BE2C (cell line): ENCODE measurements around the gene DOK1.

ENCODE experiments used
- DNase-seq: peaks from one replicate; pipeline ENCODE4 v3.0.0-alpha.2; 2020
- H3K27me3 ChIP-seq: fragments of 250-450 bp; sonication (Bioruptor Pico); 2 replicates; pipeline ENCODE4 v1.5.1; 2020; ENCODE audit warnings: mild to moderate bottlenecking
- H3K36me3 ChIP-seq: fragments of 250-450 bp; sonication (Bioruptor Pico); 2 replicates; pipeline ENCODE4 v1.5.1; 2020; ENCODE audit warnings: mild to moderate bottlenecking
- H3K4me1 ChIP-seq: fragments of 250-450 bp; sonication (Bioruptor Pico); 2 replicates; pipeline ENCODE4 v1.5.1; 2020
- H3K4me3 ChIP-seq: 2 replicates; pipeline ENCODE4 v1.5.1; 2011; ENCODE audit warnings: low read depth, low read length
- H3K9me3 ChIP-seq: fragments of 250-450 bp; sonication (Bioruptor Pico); 2 replicates; pipeline ENCODE4 v1.5.1; 2020
- CTCF ChIP-seq: IDR thresholded peaks from 2 replicates; pipeline ENCODE4 v1.5.1; 2012; ENCODE audit warnings: mild to moderate bottlenecking, low read depth, low read length

The DOK1 gene

GRCh38 chr2:74585406-74586185 lies 31.1 kb downstream of the DOK1 start:
- no peak for DNase-seq
- Histone ChIP-seq H3K9me3 (no peaks in the 10 kb centered on the region), H3K4me1 (no peaks in the 10 kb centered on the region), H3K27me3 (no peaks in the 10 kb centered on the region), H3K36me3 (no peaks in the 10 kb centered on the region), H3K4me3 (no peak overlapping the region)
- no peak for TF ChIP-seq CTCF

DNA sequence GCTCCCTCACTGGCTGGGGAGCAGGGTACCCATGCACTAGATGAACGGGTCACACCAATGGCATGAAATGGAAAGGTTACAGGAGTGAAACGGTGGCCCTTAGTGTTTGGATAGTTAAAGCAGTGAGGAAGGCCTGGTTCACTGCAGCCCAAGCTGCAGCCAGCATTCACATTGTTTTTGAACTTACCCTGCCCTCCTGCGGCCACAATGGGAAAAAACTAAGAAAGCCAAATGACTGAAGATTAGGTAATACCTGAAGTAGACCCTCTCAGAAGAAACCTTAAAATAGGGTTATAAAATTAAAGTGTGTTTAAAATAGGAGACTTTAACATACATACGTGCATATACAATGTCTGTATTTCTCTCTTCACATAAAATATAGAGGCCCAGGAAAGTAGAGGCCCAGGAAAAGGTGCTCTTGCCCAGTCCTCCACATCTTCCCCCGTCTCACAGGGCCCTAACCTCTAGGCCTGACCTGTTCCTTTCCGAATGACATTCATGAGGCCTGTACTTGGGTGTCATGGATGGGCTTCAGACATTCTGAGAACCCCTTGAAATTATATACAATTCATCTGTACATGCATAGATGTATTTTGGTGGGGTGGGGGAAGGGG lies 33.3 kb downstream of the DOK1 start:
- no peaks in the 10 kb centered on the region for H3K27me3 ChIP-seq
- no peak overlapping the region for H3K4me3 ChIP-seq
- TF ChIP-seq CTCF = peak; percentile 63
- H3K36me3 ChIP-seq = no peaks in the 10 kb centered on the region
- no peaks in the 10 kb centered on the region for H3K4me1 ChIP-seq
- H3K9me3 ChIP-seq = no peaks in the 10 kb centered on the region
- peak; percentile 47 for DNase-seq

DNA sequence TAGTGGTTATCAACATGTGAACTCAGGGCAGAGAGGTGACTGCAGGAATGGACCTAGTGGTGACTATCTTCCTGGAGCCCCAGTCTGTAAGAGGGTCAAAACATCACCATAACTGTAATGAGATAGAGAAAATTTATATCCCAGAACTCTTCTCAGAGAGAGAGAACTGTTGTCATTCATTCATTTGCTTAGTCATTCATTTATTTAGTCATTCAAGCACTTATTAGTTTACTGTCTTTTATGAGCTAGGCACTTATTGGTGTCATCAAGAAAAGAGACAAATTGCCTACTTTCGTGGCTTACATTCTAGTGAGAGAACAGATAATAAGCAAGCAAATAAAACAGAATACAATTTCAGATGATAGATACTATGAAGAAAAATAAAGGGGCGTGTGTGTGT lies 34.1 kb downstream of the DOK1 start:
- no peaks in the 10 kb centered on the region for H3K4me1 ChIP-seq
- TF ChIP-seq CTCF = no peak
- no peaks in the 10 kb centered on the region for H3K27me3 ChIP-seq
- H3K4me3 ChIP-seq = no peak overlapping the region
- no peak for DNase-seq
- H3K36me3 ChIP-seq = no peaks in the 10 kb centered on the region
- no peaks in the 10 kb centered on the region for H3K9me3 ChIP-seq

GRCh38 chr2:74593826-74594772 lies 39.6 kb downstream of the DOK1 start:
- Histone ChIP-seq H3K27me3 (no peaks in the 10 kb centered on the region), H3K4me3 (no peak overlapping the region), H3K4me1 (no peaks in the 10 kb centered on the region), H3K9me3 (no peaks in the 10 kb centered on the region), H3K36me3 (no peaks in the 10 kb centered on the region)
- DNase-seq = no peak
- no peak for TF ChIP-seq CTCF

GRCh38 chr2:74596584-74596983 lies 42.1 kb downstream of the DOK1 start:
- Histone ChIP-seq H3K4me1 (no peaks in the 10 kb centered on the region), H3K4me3 (no peak overlapping the region), H3K27me3 (no peaks in the 10 kb centered on the region), H3K36me3 (no peaks in the 10 kb centered on the region), H3K9me3 (no peaks in the 10 kb centered on the region)
- DNase-seq = no peak
- no peak for TF ChIP-seq CTCF
